Suprapubic skin (tissue), 4 donors: ENCODE measurements around the gene SYNE2. TPM values are rescaled to one million over a fixed set of nuclear protein-coding genes. Genes with fewer than 3 reads are reported as not detected.

ENCODE experiments used
- DNase-seq, 2 donors: peaks; one replicate each; pipeline ENCODE4 v3.0.0-alpha.2; 2019; ENCODE audit warnings: low spot score in 2 of 2
- H3K27ac ChIP-seq: fragments of 200-600 bp; sonication (generic); one replicate; pipeline ENCODE4 v1.5.1; 2019
- H3K27me3 ChIP-seq: fragments of 200-600 bp; sonication (generic); one replicate; pipeline ENCODE4 v1.5.1; 2019
- H3K36me3 ChIP-seq: fragments of 200-600 bp; sonication (generic); one replicate; pipeline ENCODE4 v1.5.1; 2019
- H3K4me1 ChIP-seq: fragments of 200-600 bp; sonication (generic); one replicate; pipeline ENCODE4 v1.5.1; 2019
- H3K4me3 ChIP-seq: fragments of 200-600 bp; sonication (generic); one replicate; pipeline ENCODE4 v1.5.1; 2019; ENCODE audit warnings: mild to moderate bottlenecking
- H3K9me3 ChIP-seq: fragments of 200-600 bp; sonication (generic); one replicate; pipeline ENCODE4 v1.5.1; 2019
- CTCF ChIP-seq, 2 donors: fragments of 200-600 bp in 1 of 2; fragments of 450-650 bp in 1 of 2; sonication (generic) in 1 of 2; IDR thresholded peaks; one replicate each; pipeline ENCODE4 v1.5.1; 2016 to 2019; ENCODE audit warnings: antibody characterized with exemption in 2 of 2, mild to moderate bottlenecking in 1 of 2, moderate library complexity in 1 of 2
- EP300 ChIP-seq: sonication (generic); formaldehyde crosslinking; IDR thresholded peaks from one replicate; pipeline ENCODE4 v1.6.1; 2017; ENCODE audit warnings: antibody characterized with exemption
- POLR2A ChIP-seq, 2 donors: fragments of 450-650 bp; IDR thresholded peaks; one replicate each; pipeline ENCODE4 v1.6.1; 2017; ENCODE audit warnings: antibody characterized with exemption in 2 of 2, mild to moderate bottlenecking in 2 of 2, moderate library complexity in 2 of 2
- POLR2AphosphoS5 ChIP-seq, 3 donors: sonication (generic); formaldehyde crosslinking; IDR thresholded peaks; one replicate each; pipeline ENCODE4 v1.6.1; 2017; ENCODE audit warnings: antibody characterized with exemption in 3 of 3
- WGBS: methylation state at CpG from one replicate; pipeline ENCODE4 v1.1.5; 2018; 5-methylcytosine and 5-hydroxymethylcytosine counted together
- total RNA-seq, 4 donors: library from RNA; depleted of rRNA; stranded (reverse); fragments of >200 nt; gene quantifications; one replicate each; pipeline ENCODE4 v1.1.0, GENCODE V29; 2016

SYNE2 gene
- total RNA-seq, 4 donors from 2014 or later: 234 to 658 (median 244) TPM

GRCh38 chr14:64137657-64138290, 285.0 kb downstream of the SYNE2 start:
- no peak for DNase-seq
- peaks cover 91% of the 10 kb centered on the region for H3K36me3 ChIP-seq

GRCh38 chr14:64147126-64147790, 294.5 kb downstream of the SYNE2 start:
- no peak for TF ChIP-seq POLR2AphosphoS5 (IDR thresholded peaks at IDR 0.05)
- TF ChIP-seq EP300: no peak
- no peak for TF ChIP-seq CTCF (IDR thresholded peaks at IDR 0.05)
- TF ChIP-seq POLR2A (IDR thresholded peaks at IDR 0.05): no peak
- Histone ChIP-seq H3K36me3 (peaks cover 66% of the 10 kb centered on the region), H3K27me3 (no peaks in the 10 kb centered on the region), H3K4me1 (no peaks in the 10 kb centered on the region), H3K27ac (no peak overlapping the region), H3K9me3 (no peaks in the 10 kb centered on the region), H3K4me3 (no peak overlapping the region)
- DNase-seq: no peak
- WGBS: 86% methylated on average over 7 of the region's 7 CpGs

More at GRCh38 chr14:64137657-64138290, 285.0 kb downstream of the SYNE2 start:
- Histone ChIP-seq H3K4me1 (no peaks in the 10 kb centered on the region), H3K27ac (no peak overlapping the region), H3K9me3 (no peaks in the 10 kb centered on the region), H3K27me3 (no peaks in the 10 kb centered on the region), H3K4me3 (no peak overlapping the region)
- TF ChIP-seq EP300: no peak
- no peak for TF ChIP-seq CTCF (IDR thresholded peaks at IDR 0.05)
- no peak for TF ChIP-seq POLR2A (IDR thresholded peaks at IDR 0.05)
- TF ChIP-seq POLR2AphosphoS5 (IDR thresholded peaks at IDR 0.05): no peak
- WGBS: 91% methylated on average over 9 of the region's 9 CpGs

- TF ChIP-seq EP300 (no peak), POLR2A (IDR thresholded peaks at IDR 0.05) (no peak), CTCF (IDR thresholded peaks at IDR 0.05) (no peak)
- Histone ChIP-seq H3K4me1 (no peaks in the 10 kb centered on the region), H3K9me3 (no peaks in the 10 kb centered on the region), H3K27me3 (no peaks in the 10 kb centered on the region), H3K4me3 (no peak overlapping the region), H3K27ac (no peak overlapping the region), H3K36me3 (peaks cover 65% of the 10 kb centered on the region)
- 91% methylated on average over 5 of the region's 8 CpGs for WGBS
- DNase-seq: no peak
These were observed 297.1 kb downstream of the SYNE2 start for GRCh38 chr14:64149921-64150320.

DNA sequence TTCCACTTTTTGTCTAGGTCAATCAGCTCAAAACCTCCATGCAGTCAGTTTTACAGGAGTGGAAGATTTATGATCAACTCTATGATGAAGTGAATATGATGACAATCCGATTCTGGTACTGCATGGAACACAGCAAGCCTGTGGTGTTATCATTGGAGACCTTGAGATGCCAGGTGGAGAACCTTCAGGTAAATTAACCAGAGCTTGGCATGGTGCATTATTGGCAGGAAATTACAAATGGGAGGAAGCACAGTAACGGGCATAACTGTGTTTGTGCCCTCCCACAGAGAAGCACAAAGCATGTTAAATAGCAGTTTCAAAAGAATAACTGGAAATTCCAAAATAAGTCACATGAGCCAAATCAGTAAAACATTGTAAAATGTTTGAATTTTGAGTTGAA, 305.8 kb downstream of the SYNE2 start:
- TF ChIP-seq EP300: no peak
- TF ChIP-seq POLR2A (IDR thresholded peaks at IDR 0.05): no peak
- TF ChIP-seq POLR2AphosphoS5 (IDR thresholded peaks at IDR 0.05): no peak
- TF ChIP-seq CTCF (IDR thresholded peaks at IDR 0.05): no peak
- Histone ChIP-seq H3K4me1 (no peaks in the 10 kb centered on the region), H3K9me3 (no peaks in the 10 kb centered on the region), H3K4me3 (no peak overlapping the region), H3K27me3 (no peaks in the 10 kb centered on the region), H3K27ac (no peak overlapping the region), H3K36me3 (peaks cover 68% of the 10 kb centered on the region)
- WGBS: 70% methylated on average over 2 of the region's 2 CpGs
- no peak for DNase-seq

GRCh38 chr14:64159588-64159987, 306.8 kb downstream of the SYNE2 start:
- Histone ChIP-seq H3K27ac (no peak overlapping the region), H3K27me3 (no peaks in the 10 kb centered on the region), H3K36me3 (peaks cover 64% of the 10 kb centered on the region), H3K4me1 (no peaks in the 10 kb centered on the region), H3K9me3 (no peaks in the 10 kb centered on the region), H3K4me3 (no peak overlapping the region)
- TF ChIP-seq POLR2A (IDR thresholded peaks at IDR 0.05) (no peak), EP300 (no peak), CTCF (IDR thresholded peaks at IDR 0.05) (no peak), POLR2AphosphoS5 (IDR thresholded peaks at IDR 0.05) (no peak)
- no peak for DNase-seq
- WGBS: 93% methylated on average over 3 of the region's 3 CpGs
